HG03439 (cell line): ENCODE results near the gene ADCY1.
"Not testable (repeated sequence)": the region's sequence is repeated elsewhere in the genome, so short reads cannot be mapped to it uniquely, and the experiment has no call there.

Experiments used
- ATAC-seq: cut with Tn5 transposase; IDR thresholded peaks from one replicate; pipeline ENCODE4 v1.9.1; 2021; ENCODE audit warnings: mild to moderate bottlenecking, moderate library complexity; ENCODE audit not compliant: unreplicated experiment

Gene ADCY1

GRCh38 chr7:45726883-45727282, 152.7 kb downstream of the ADCY1 start:
- no peak for ATAC-seq

- not testable (repeated sequence) for ATAC-seq
Measured at GRCh38 chr7:45731692-45732443, 157.7 kb downstream of the ADCY1 start.

GRCh38 chr7:45738920-45739319, 164.8 kb downstream of the ADCY1 start:
- ATAC-seq = not testable (repeated sequence)

GRCh38 chr7:45740573-45740972, 166.4 kb downstream of the ADCY1 start:
- not testable (repeated sequence) for ATAC-seq

- ATAC-seq = not testable (repeated sequence)
Measured at GRCh38 chr7:45748976-45749375, 174.8 kb downstream of the ADCY1 start.

GRCh38 chr7:45751352-45751751, 177.2 kb downstream of the ADCY1 start:
- ATAC-seq = not testable (repeated sequence)

- not testable (repeated sequence) for ATAC-seq
Measured at GRCh38 chr7:45756333-45756732, 182.2 kb downstream of the ADCY1 start.

GRCh38 chr7:45756757-45757156, 182.6 kb downstream of the ADCY1 start:
- ATAC-seq = not testable (repeated sequence)

GRCh38 chr7:45759464-45759863, 185.3 kb downstream of the ADCY1 start:
- ATAC-seq = not testable (repeated sequence)

GRCh38 chr7:45761545-45762205, 187.5 kb downstream of the ADCY1 start:
- ATAC-seq = not testable (repeated sequence)

- not testable (repeated sequence) for ATAC-seq
Measured at GRCh38 chr7:45762225-45762994, 188.2 kb downstream of the ADCY1 start.

GRCh38 chr7:45768516-45769394, 194.6 kb downstream of the ADCY1 start:
- peak; percentile 100 for ATAC-seq

GRCh38 chr7:45769626-45770025, 195.5 kb downstream of the ADCY1 start:
- not testable (repeated sequence) for ATAC-seq
